GM12875 (cell line): Measurements from ENCODE around the gene PDZK1IP1.
A peak's percentile ranks its signal among the peaks of the same experiment; 100 is the strongest.

Experiments
- H3K4me3 ChIP-seq: one replicate; pipeline ENCODE4 v1.5.1; 2011; ENCODE audit warnings: low read depth, low read length, control low read depth
- TF ChIP-seq, protein P1 (sequence below): IDR thresholded peaks from 2 replicates; pipeline ENCODE4 v1.5.1; 2011; ENCODE audit warnings: low read depth, mild to moderate bottlenecking, control low read depth, inconsistent platforms, low read length, moderate library complexity, borderline replicate concordance; ENCODE audit not compliant: insufficient read depth

PDZK1IP1 gene

DNA sequence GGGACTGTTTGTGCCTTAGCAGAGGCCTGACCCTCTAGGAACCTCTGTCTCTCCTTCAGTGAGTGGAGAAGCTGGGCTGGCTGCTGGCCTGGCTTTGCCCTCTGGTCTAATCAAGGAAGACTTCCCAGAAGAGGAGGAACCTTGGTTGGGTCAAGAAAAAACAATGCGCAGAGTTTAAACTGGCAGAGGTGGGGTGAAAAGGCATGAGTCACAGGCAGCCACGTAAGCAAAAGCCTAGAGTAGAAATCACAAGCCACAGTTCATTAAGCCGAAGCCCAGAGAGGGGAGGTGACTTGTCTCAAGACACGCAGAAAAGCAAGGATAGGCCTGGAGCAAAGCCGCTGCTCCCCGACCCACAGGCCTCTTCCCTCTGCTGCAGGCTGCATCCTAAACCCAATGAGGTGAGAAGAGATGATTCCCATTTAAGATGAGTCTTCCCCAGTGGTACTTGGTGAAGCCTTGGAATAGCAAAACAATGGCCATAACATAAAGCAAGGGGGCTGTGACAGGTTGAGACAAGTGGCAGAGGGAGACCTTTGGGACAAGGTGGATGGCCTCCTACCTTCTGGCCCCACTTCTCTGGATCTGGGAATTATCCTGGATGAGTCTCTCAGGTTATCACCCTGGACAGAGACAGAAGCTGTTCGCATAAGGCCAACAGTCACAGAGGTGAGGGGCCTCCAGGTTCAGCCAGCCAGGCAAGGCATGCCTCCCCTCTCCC is 7.7 kb downstream of the PDZK1IP1 start:
- no peak overlapping the region for H3K4me3 ChIP-seq
- TF ChIP-seq, protein P1, sequence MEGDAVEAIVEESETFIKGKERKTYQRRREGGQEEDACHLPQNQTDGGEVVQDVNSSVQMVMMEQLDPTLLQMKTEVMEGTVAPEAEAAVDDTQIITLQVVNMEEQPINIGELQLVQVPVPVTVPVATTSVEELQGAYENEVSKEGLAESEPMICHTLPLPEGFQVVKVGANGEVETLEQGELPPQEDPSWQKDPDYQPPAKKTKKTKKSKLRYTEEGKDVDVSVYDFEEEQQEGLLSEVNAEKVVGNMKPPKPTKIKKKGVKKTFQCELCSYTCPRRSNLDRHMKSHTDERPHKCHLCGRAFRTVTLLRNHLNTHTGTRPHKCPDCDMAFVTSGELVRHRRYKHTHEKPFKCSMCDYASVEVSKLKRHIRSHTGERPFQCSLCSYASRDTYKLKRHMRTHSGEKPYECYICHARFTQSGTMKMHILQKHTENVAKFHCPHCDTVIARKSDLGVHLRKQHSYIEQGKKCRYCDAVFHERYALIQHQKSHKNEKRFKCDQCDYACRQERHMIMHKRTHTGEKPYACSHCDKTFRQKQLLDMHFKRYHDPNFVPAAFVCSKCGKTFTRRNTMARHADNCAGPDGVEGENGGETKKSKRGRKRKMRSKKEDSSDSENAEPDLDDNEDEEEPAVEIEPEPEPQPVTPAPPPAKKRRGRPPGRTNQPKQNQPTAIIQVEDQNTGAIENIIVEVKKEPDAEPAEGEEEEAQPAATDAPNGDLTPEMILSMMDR = no peak

DNA sequence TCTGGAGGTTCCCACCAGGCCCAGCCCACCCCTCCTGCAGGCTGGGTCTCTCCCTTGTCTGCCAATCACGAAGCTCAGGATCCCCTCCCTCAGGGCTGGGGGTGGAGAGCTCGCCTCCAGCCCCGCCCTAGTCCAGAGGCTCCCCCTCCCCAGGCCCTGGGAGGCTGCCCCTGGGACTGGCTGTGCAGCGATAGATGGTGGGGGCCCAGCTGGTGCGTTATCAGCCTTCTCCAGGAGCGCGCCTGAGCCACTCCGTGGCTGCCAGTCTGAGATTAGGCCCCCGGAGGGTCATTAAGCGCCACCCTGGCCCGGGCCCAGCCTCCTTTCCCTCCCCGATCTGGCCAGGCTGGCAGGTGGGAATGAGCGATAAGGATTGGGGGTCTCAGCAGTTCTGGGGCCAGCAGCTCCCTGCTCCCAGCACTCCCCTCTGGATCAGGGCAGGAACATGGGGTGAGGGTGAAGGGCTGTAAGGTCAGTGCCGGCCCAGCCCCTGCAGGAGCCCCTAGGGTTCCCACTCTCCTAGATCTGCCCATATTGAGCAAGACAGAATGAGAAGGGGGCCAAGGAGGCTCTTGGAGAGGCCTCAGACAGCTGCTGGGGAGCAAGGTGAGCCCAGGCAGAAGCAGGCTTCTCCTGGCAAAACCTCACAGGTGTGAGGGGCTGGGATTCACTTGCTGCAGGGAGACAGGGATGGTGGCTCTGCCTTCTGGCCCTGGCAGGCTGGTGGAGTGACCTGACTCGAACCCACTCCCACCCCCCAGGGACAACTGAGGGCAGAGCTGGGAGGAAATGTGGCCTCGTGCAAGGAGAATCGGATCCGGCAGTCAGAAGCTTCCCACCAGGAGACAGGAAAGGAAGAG is 8.5 kb downstream of the PDZK1IP1 start:
- no peak overlapping the region for H3K4me3 ChIP-seq
- TF ChIP-seq, protein P1 = no peak

GRCh38 chr1:47180603-47181094 is 9.2 kb downstream of the PDZK1IP1 start:
- TF ChIP-seq, protein P1 = no peak
- no peak overlapping the region for H3K4me3 ChIP-seq

- TF ChIP-seq, protein P1 = no peak
- no peak overlapping the region for H3K4me3 ChIP-seq
Observed at GRCh38 chr1:47179988-47180563, 9.8 kb downstream of the PDZK1IP1 start.

GRCh38 chr1:47179017-47179987 is 10.5 kb downstream of the PDZK1IP1 start:
- H3K4me3 ChIP-seq = peak overlapping the region; percentile 38
- TF ChIP-seq, protein P1 = peak; percentile 93

DNA sequence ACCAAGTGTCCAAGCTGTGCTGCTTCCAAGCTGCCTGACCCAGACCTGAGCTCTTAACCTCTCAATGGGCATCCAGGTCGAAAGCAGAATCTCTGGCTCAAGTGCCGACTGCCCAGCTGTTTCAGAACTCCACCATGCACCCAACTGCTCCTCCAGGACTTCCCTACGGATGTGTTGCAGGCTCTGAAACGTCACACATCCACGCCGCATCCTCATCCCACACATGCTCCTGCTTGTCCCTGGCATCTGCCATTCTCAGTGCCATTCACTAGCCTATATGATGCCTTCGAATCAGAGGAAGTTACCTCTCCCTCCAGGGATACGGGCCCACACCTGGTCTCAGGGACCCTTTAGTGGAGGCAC is 11.2 kb downstream of the PDZK1IP1 start:
- peak overlapping the region; percentile 38 for H3K4me3 ChIP-seq
- TF ChIP-seq, protein P1 = no peak
